K562 (cell line): ENCODE results near the gene TIMM22. TPM values are rescaled to one million over a fixed set of nuclear protein-coding genes. Genes with fewer than 3 reads are reported as not detected.

ENCODE experiments used
- ATAC-seq: fragments of 200-7000 bp; cut with Tn5 transposase; 3 replicates; pipeline ENCODE4 v1.9.1; 2020; ENCODE audit warnings: moderate library complexity
- BruUV-seq: library from RNA; stranded (reverse); fragments of 400-500 nt; replicated peaks from 2 replicates; lab custom pipeline; 2021; lab: Mats Ljungman, UMichigan
- CTCF ChIA-PET: fragments of 300-600 bp; formaldehyde crosslinking; extraction: SDS; loops from one replicate; lab custom pipeline; 2021; ENCODE audit warnings: low intra/inter-chr PET ratio; lab: Yijun Ruan, JAX
- POLR2A ChIA-PET: fragments of 300-600, 350-650 bp; sonication (Branson Sonifier 250); formaldehyde crosslinking; extraction: SDS; loops from one replicate; lab custom pipeline; 2021; ENCODE audit warnings: antibody characterized with exemption, inconsistent platforms; lab: Yijun Ruan, JAX
- DNase-seq, 4 experiments: peaks; one replicate each; pipeline versions ENCODE4 v3.0.0 to v3.0.0-alpha.2; 2011 to 2018; ENCODE audit warnings: low spot score in 3 of 4, mixed read lengths in 3 of 4; ENCODE audit errors: extremely low read depth in 1 of 4
- FAIRE-seq: peaks from 2 replicates; lab custom pipeline; 2011; peaks lifted over from hg19 to GRCh38; lab: Jason Lieb, UNC
- H2AFZ ChIP-seq: 2 replicates; pipeline ENCODE4 v1.6.0; 2011; ENCODE audit warnings: low read depth, low read length, control low read depth, inconsistent platforms
- H3K27ac ChIP-seq: fragments of 200-600 bp; 3 replicates; pipeline ENCODE4 v1.8.0; 2011; ENCODE audit warnings: low read depth, mild to moderate bottlenecking, control low read depth, inconsistent platforms, low read length, moderate library complexity, mixed read lengths; ENCODE audit errors: extremely low read depth
- H3K27me3 ChIP-seq, 2 experiments: fragments of 300-600 bp in 1 of 2; 2 replicates in 1 of 2; 3 replicates in 1 of 2; pipeline versions ENCODE4 v1.6.0 to v1.8.0; 2011; ENCODE audit warnings: inconsistent platforms in 2 of 2, low read length in 2 of 2, mild to moderate bottlenecking in 1 of 2, mixed read lengths in 1 of 2, moderate library complexity in 1 of 2; ENCODE audit not compliant: control insufficient read depth in 2 of 2, insufficient read depth in 2 of 2
- H3K36me3 ChIP-seq: fragments of 300-600 bp; 3 replicates; pipeline ENCODE4 v1.8.0; 2011; ENCODE audit warnings: mild to moderate bottlenecking, low read length, inconsistent platforms; ENCODE audit not compliant: control insufficient read depth, insufficient read depth
- H3K4me1 ChIP-seq, 2 experiments: fragments of 200-600 bp in 1 of 2; replicated peaks in 1 of 2; 2 replicates in 1 of 2; 3 replicates in 1 of 2; pipeline versions ENCODE4 v1.5.1 to v1.8.0; 2011; ENCODE audit warnings: inconsistent platforms in 2 of 2, low read length in 2 of 2, mild to moderate bottlenecking in 1 of 2, mixed read lengths in 1 of 2, moderate library complexity in 1 of 2; ENCODE audit not compliant: control insufficient read depth in 2 of 2, insufficient read depth in 2 of 2
- H3K4me2 ChIP-seq: 2 replicates; pipeline ENCODE4 v1.6.1; 2011; ENCODE audit warnings: low read length, control low read depth, inconsistent platforms, mixed read lengths; ENCODE audit not compliant: insufficient read depth
- H3K4me3 ChIP-seq: fragments of 200-600 bp; sonication (generic), shearing (Covaris generic); 2 replicates; pipeline ENCODE4 v1.5.1; 2016; ENCODE audit warnings: control low read depth, inconsistent platforms
- H3K79me2 ChIP-seq: fragments of 200-600 bp; 3 replicates; pipeline ENCODE4 v1.8.0; 2011; ENCODE audit warnings: low read length, inconsistent platforms; ENCODE audit not compliant: control insufficient read depth, insufficient read depth
- H3K9ac ChIP-seq, 2 experiments: 2 replicates each; pipeline versions ENCODE4 v1.6.0 to v1.6.1; 2011; ENCODE audit warnings: low read depth in 2 of 2, low read length in 2 of 2, control low read depth in 1 of 2, inconsistent platforms in 1 of 2, mild to moderate bottlenecking in 1 of 2, mixed read lengths in 1 of 2; ENCODE audit not compliant: insufficient read depth in 1 of 2
- H3K9me1 ChIP-seq: one replicate; pipeline ENCODE4 v1.6.0; 2011; ENCODE audit warnings: inconsistent platforms, mild to moderate bottlenecking, low read length, moderate library complexity; ENCODE audit not compliant: control insufficient read depth, insufficient read depth
- H3K9me3 ChIP-seq: replicated peaks from 2 replicates; pipeline ENCODE4 v1.5.1; 2011; ENCODE audit warnings: low read depth, low read length, inconsistent platforms; ENCODE audit not compliant: control insufficient read depth, insufficient read depth
- H4K20me1 ChIP-seq: replicated peaks from 2 replicates; pipeline ENCODE4 v1.6.1; 2011; ENCODE audit warnings: low read length, inconsistent platforms, mixed read lengths; ENCODE audit not compliant: control insufficient read depth, insufficient read depth
- GTF2A2 ChIP-seq: IDR thresholded peaks from 2 replicates; pipeline ENCODE4 v1.6.1; 2016; ENCODE audit warnings: mild to moderate bottlenecking, missing genetic modification characterization, missing compliant biosample characterization
- HDAC8 ChIP-seq: fragments of 450-650 bp; IDR thresholded peaks from 2 replicates; pipeline ENCODE4 v1.6.1; 2016; ENCODE audit warnings: mild to moderate bottlenecking, missing genetic modification characterization, moderate library complexity, missing compliant biosample characterization
- HIVEP1 ChIP-seq: fragments of 250-450 bp; sonication (Bioruptor Pico); IDR thresholded peaks from 2 replicates; pipeline ENCODE4 v1.4.0; 2020; ENCODE audit warnings: mild to moderate bottlenecking
- KAT7 ChIP-seq: sonication (generic); formaldehyde crosslinking; IDR thresholded peaks from 2 replicates; pipeline ENCODE4 v1.8.0; 2022; ENCODE audit warnings: missing genetic modification reagents, mild to moderate bottlenecking, borderline replicate concordance
- NFIC ChIP-seq: fragments of 450-650 bp; IDR thresholded peaks from 2 replicates; pipeline ENCODE4 v1.6.1; 2017; ENCODE audit warnings: mild to moderate bottlenecking, inconsistent platforms
- SAFB2 ChIP-seq: fragments of 200-400 bp; formaldehyde crosslinking; IDR thresholded peaks from 2 replicates; pipeline ENCODE4 v1.6.1; 2018; ENCODE audit warnings: borderline replicate concordance, low read length, low read depth, moderate library complexity; ENCODE audit not compliant: severe bottlenecking
- SFPQ ChIP-seq: fragments of 200-400 bp; formaldehyde crosslinking; IDR thresholded peaks from 2 replicates; pipeline ENCODE4 v1.6.1; 2017; ENCODE audit warnings: mild to moderate bottlenecking, low read depth, low read length, moderate library complexity
- ZBTB11 ChIP-seq, 3 experiments: fragments of 200-800 bp in 1 of 3; fragments of 250-450 bp in 1 of 3; fragments of 450-650 bp in 1 of 3; sonication (Bioruptor Pico) in 1 of 3; sonication (Bioruptor generic) in 1 of 3; formaldehyde crosslinking in 1 of 3; IDR thresholded peaks; 2 replicates each; pipeline versions ENCODE4 v1.6.1 to v1.8.0; 2016 to 2022; ENCODE audit warnings: mild to moderate bottlenecking in 2 of 3, missing genetic modification characterization in 2 of 3, missing compliant biosample characterization in 1 of 3, moderate library complexity in 1 of 3
- ZKSCAN1 ChIP-seq: fragments of 150-350 bp; IDR thresholded peaks from 2 replicates; pipeline ENCODE4 v1.6.1; 2016; ENCODE audit warnings: low read depth, low read length
- WGBS: fragments of 100-300 bp; shearing (Covaris generic); methylation state at CpG from one replicate; pipeline ENCODE4 v1.1.6; 2016; ENCODE audit warnings: low coverage, mixed read lengths; ENCODE audit not compliant: insufficient coverage; ENCODE audit errors: missing lambda C conversion rate; 5-methylcytosine and 5-hydroxymethylcytosine counted together
- in situ Hi-C: fragments of 300-500 bp; cut with MboI; formaldehyde crosslinking; loops from 4 replicates; pipeline ENCODE4 v1.15.0; 2018; ENCODE audit warnings: inconsistent platforms, mixed read lengths
- intact Hi-C: fragments of 100-400 bp; cut with micrococcal nuclease; formaldehyde crosslinking; loops from 2 replicates; pipeline ENCODE4 v1.14.2; 2022
- polyA plus RNA-seq, 8 experiments: library from polyadenylated mRNA; depleted of rRNA in 4 of 8; stranded (reverse) in 5 of 8; unstranded in 3 of 8; fragments of >200 nt; fragmentation: Nextera tagmentation in 2 of 8; fragmentation: Illumina TruSeq in 1 of 8; extraction: Ambion mirVana in 2 of 8; extraction: Trizol in 1 of 8; gene quantifications; 2 replicates each; pipeline versions ENCODE4 v1.2.1 to v1.2.3, GENCODE V29; 2011 to 2014; ENCODE audit warnings: inconsistent platforms in 1 of 8, missing spikeins in 1 of 8
- total RNA-seq, 7 experiments: library from RNA; depleted of rRNA in 6 of 7; stranded (reverse); fragments of >200 nt in 6 of 7; fragmentation: Illumina TruSeq in 2 of 7; extraction: Trizol in 2 of 7; gene quantifications; 2 replicates each; pipeline versions ENCODE4 v1.2.1 to v1.2.3, GENCODE V29; 2011 to 2021; ENCODE audit warnings: low replicate concordance in 1 of 7

The TIMM22 gene
- total and polyA plus RNA-seq, 9 of the 15 experiments (the other 6 are each of a cell fraction or from before 2014, with no cell fraction given), result 5.9 to 14.1 (median 10.3) TPM

GRCh38 chr17:1050246-1050995 is 53.5 kb downstream of the TIMM22 start:
- FAIRE-seq (no peak), ATAC-seq (no peak)
- H3K9ac ChIP-seq, result no peak overlapping the region
- TF ChIP-seq SAFB2 (no peak), NFIC (no peak), ZBTB11 (CRISPR knock-in tag; IDR thresholded peaks at IDR 0.05) (no peak), ZKSCAN1 (no peak), GTF2A2 (no peak), HDAC8 (tag) (no peak), KAT7 (CRISPR knock-in tag) (no peak), SFPQ (no peak), HIVEP1 (CRISPR knock-in tag) (no peak)
- TF ChIP-seq, all 486 proteins: peak for 0
- intact Hi-C loops (no loop called here), in situ Hi-C loops (no loop called here)
- ChIA-PET POLR2A (interaction anchor here (0.6 kb wide), 1 partner anchor 69 kb away, joined by 3 read pairs; no protein-coding TSS in a partner anchor), CTCF (no interaction called here)
- H3K27ac ChIP-seq, result no peak overlapping the region
- no peaks in the 10 kb centered on the region for H3K36me3 ChIP-seq
- H3K27me3 ChIP-seq, result peaks cover 8 to 58% of the 10 kb centered on the region in 2 experiments; a peak in 4 of 5 replicates
- 2% methylated on average over 13 of the region's 22 CpGs for WGBS
- no peak overlapping the region for H3K4me3 ChIP-seq
- peaks cover 0 to 9% of the 10 kb centered on the region in 2 experiments; a peak in 2 of 5 replicates for H3K4me1 ChIP-seq
- H3K9me1 ChIP-seq, result no peaks in the 10 kb centered on the region
- no peak overlapping the region for H3K4me2 ChIP-seq
- no peaks in the 10 kb centered on the region for H4K20me1 ChIP-seq
- no peak overlapping the region for H2AFZ ChIP-seq
- no peaks in the 10 kb centered on the region for H3K79me2 ChIP-seq
- no peaks in the 10 kb centered on the region for H3K9me3 ChIP-seq
- BruUV-seq, result no TSS peak
- no peak for DNase-seq
